Right lobe of liver (tissue), 6 donors: Measurements from ENCODE around the gene TRIM22. TPM values are rescaled to one million over a fixed set of nuclear protein-coding genes. Genes with fewer than 3 reads are reported as not detected.

ENCODE experiments used
- ATAC-seq, 4 donors: fragments of 200-7000 bp; cut with Tn5 transposase; one replicate each; pipeline ENCODE4 v1.9.1; 2020; ENCODE audit warnings: mild to moderate bottlenecking in 4 of 4, moderate library complexity in 4 of 4
- DNase-seq, 3 donors: peaks; one replicate each; pipeline ENCODE4 v3.0.0-alpha.2; 2020
- H3K27ac ChIP-seq, 3 donors: fragments of 200-600 bp; one replicate each; pipeline ENCODE4 v1.8.0; 2022
- H3K27me3 ChIP-seq, 2 donors: fragments of 200-600 bp; one replicate each; pipeline ENCODE4 v1.8.0; 2022
- H3K36me3 ChIP-seq, 4 donors: fragments of 200-600 bp; sonication (generic) in 1 of 4; one replicate each; pipeline versions ENCODE4 v1.5.1 to v1.8.0; 2017 to 2022; ENCODE audit warnings: control low read depth in 1 of 4
- H3K4me1 ChIP-seq, 4 donors: fragments of 200-600 bp; sonication (generic) in 1 of 4; one replicate each; pipeline versions ENCODE4 v1.5.1 to v1.8.0; 2017 to 2022; ENCODE audit warnings: control low read depth in 1 of 4
- H3K4me3 ChIP-seq, 3 donors: fragments of 200-600 bp; one replicate each; pipeline ENCODE4 v1.8.0; 2022
- H3K9me3 ChIP-seq, 4 donors: fragments of 200-600 bp; sonication (generic) in 1 of 4; one replicate each; pipeline versions ENCODE4 v1.5.1 to v1.8.0; 2017 to 2022; ENCODE audit warnings: control low read depth in 1 of 4
- POLR2A ChIP-seq: fragments of 450-650 bp; IDR thresholded peaks from one replicate; pipeline ENCODE4 v1.6.1; 2017; ENCODE audit warnings: antibody characterized with exemption, mild to moderate bottlenecking
- WGBS: methylation state at CpG from one replicate; pipeline ENCODE4 v1.1.6; 2018; ENCODE audit warnings: low coverage, low lambda C conversion rate; ENCODE audit not compliant: insufficient coverage; ENCODE audit errors: missing lambda C conversion rate; 5-methylcytosine and 5-hydroxymethylcytosine counted together
- intact Hi-C, 2 donors: fragments of 100-400 bp; cut with DNase I; formaldehyde crosslinking; loops; one replicate each; pipeline versions ENCODE4 v1.11.2 to v1.14.1; 2022
- long read RNA-seq: library from polyadenylated mRNA; unstranded; transcript quantifications from one replicate; pipeline ENCODE4 v2.0.0, GENCODE V29; 2019
- total RNA-seq, 6 experiments: library from RNA; depleted of rRNA in 2 of 6; stranded (reverse); fragments of >200 nt in 2 of 6; fragmentation: NEBNext Ultra II Directional in 3 of 6; extraction: Animal tissue kit (Norgen Biotek cat#: 25700) in 3 of 6; gene quantifications; one replicate each; pipeline versions ENCODE4 v1.1.0 to v1.2.4, GENCODE V29; 2016 to 2023
- TF ChIP-seq, protein P1 (sequence below), 4 donors: fragments of 200-600 bp in 3 of 4; fragments of 450-650 bp in 1 of 4; IDR thresholded peaks; one replicate each; pipeline versions ENCODE4 v1.5.1 to v1.8.0; 2016 to 2022; ENCODE audit warnings: antibody characterized with exemption in 4 of 4, mild to moderate bottlenecking in 2 of 4
- donor health status: DM: no; HTN: yes; CAD: no.
- donor health status: DM: no; HTN: no; CAD: no.
- donor health status: DM: no; HTN: no; CAD: no.
- donor health status: DM: no; HTN: yes; CAD: no.
- donor health status: DM: no; HTN: yes; CAD: no.

TRIM22 gene, protein sequence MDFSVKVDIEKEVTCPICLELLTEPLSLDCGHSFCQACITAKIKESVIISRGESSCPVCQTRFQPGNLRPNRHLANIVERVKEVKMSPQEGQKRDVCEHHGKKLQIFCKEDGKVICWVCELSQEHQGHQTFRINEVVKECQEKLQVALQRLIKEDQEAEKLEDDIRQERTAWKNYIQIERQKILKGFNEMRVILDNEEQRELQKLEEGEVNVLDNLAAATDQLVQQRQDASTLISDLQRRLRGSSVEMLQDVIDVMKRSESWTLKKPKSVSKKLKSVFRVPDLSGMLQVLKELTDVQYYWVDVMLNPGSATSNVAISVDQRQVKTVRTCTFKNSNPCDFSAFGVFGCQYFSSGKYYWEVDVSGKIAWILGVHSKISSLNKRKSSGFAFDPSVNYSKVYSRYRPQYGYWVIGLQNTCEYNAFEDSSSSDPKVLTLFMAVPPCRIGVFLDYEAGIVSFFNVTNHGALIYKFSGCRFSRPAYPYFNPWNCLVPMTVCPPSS
- total RNA-seq = 10 to 100 TPM; 10.0 to 29.1 (median 13.8) TPM
- long read RNA-seq = 0 reads

- Histone ChIP-seq H3K9me3 (no peaks in the 10 kb centered on the region), H3K36me3 (no peaks in the 10 kb centered on the region), H3K4me3 (peak within 1 kb of the TSS; percentile 22 to 46 (median 38)), H3K4me1 (peaks cover 0 to 5% (median 0%) of the 10 kb centered on the region in 4 donors), H3K27ac (peak within 1 kb of the TSS; percentile 75 to 79 (median 78)), H3K27me3 (no peaks in the 10 kb centered on the region)
- DNase-seq = no peak
- intact Hi-C loops = no loop called here
- ATAC-seq = peak; percentile 55 to 69 (median 65)
- 3% methylated on average over 2 of the region's 2 CpGs for WGBS
- TF ChIP-seq, protein P1, sequence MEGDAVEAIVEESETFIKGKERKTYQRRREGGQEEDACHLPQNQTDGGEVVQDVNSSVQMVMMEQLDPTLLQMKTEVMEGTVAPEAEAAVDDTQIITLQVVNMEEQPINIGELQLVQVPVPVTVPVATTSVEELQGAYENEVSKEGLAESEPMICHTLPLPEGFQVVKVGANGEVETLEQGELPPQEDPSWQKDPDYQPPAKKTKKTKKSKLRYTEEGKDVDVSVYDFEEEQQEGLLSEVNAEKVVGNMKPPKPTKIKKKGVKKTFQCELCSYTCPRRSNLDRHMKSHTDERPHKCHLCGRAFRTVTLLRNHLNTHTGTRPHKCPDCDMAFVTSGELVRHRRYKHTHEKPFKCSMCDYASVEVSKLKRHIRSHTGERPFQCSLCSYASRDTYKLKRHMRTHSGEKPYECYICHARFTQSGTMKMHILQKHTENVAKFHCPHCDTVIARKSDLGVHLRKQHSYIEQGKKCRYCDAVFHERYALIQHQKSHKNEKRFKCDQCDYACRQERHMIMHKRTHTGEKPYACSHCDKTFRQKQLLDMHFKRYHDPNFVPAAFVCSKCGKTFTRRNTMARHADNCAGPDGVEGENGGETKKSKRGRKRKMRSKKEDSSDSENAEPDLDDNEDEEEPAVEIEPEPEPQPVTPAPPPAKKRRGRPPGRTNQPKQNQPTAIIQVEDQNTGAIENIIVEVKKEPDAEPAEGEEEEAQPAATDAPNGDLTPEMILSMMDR (IDR thresholded peaks at IDR 0.05) = no peak
- no peak for TF ChIP-seq POLR2A
These were observed at the start of gene TRIM22 for GRCh38 chr11:5689551-5689983. Gene TRIM22, plus strand, starts transcription at chr11:5689790. Its CDS starts 6,443 bp downstream, at chr11:5696233.

GRCh38 chr11:5639953-5640352 is 49.6 kb upstream of the TRIM22 start:
- Histone ChIP-seq H3K4me3 (no peak overlapping the region), H3K9me3 (no peaks in the 10 kb centered on the region), H3K4me1 (no peaks in the 10 kb centered on the region), H3K27ac (no peak overlapping the region), H3K36me3 (peaks cover 0 to 2% (median 0%) of the 10 kb centered on the region in 4 donors), H3K27me3 (no peaks in the 10 kb centered on the region)
- TF ChIP-seq, protein P1 (IDR thresholded peaks at IDR 0.05) = no peak
- intact Hi-C loops = no loop called here
- no peak for ATAC-seq
- 77% methylated on average over 1 of the region's 1 CpG for WGBS
- no peak for DNase-seq

- Histone ChIP-seq H3K9me3 (no peaks in the 10 kb centered on the region), H3K4me3 (no peak overlapping the region), H3K27me3 (no peaks in the 10 kb centered on the region), H3K27ac (no peak overlapping the region), H3K4me1 (no peaks in the 10 kb centered on the region), H3K36me3 (no peaks in the 10 kb centered on the region)
- ATAC-seq (no peak), DNase-seq (no peak)
- intact Hi-C loops = no loop called here
- TF ChIP-seq, protein P1 (IDR thresholded peaks at IDR 0.05) = no peak
- TF ChIP-seq POLR2A = no peak
These were observed 46.0 kb upstream of the TRIM22 start for GRCh38 chr11:5643585-5643984.

DNA sequence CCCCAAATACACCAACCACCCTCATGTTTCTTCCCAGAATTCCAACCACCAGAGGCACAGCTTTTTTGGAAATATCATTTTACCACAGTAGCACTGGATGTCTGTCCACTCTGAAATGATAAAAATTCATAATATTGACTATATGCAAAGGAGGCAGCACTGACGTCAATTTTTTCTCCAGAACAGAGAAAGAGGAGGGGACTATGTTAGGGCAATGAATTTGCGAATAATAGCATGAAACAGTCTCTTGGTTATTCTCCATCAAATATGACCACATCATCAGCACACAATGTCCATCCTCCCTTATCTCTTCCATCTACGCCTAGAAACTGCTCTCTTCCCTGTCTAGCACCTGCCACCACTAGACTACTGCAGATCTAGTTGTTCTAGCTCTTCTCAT is 43.5 kb upstream of the TRIM22 start:
- DNase-seq (no peak), ATAC-seq (no peak)
- Histone ChIP-seq H3K27ac (no peak overlapping the region), H3K36me3 (no peaks in the 10 kb centered on the region), H3K27me3 (no peaks in the 10 kb centered on the region), H3K4me1 (no peaks in the 10 kb centered on the region), H3K4me3 (no peak overlapping the region), H3K9me3 (no peaks in the 10 kb centered on the region)
- 98% methylated on average over 3 of the region's 3 CpGs for WGBS
- no peak for TF ChIP-seq POLR2A
- TF ChIP-seq, protein P1 (IDR thresholded peaks at IDR 0.05) = no peak
- intact Hi-C loops = no loop called here
